K562 (cell line): ENCODE results near the gene SCAMP1. TPM values are rescaled to one million over a fixed set of nuclear protein-coding genes. Genes with fewer than 3 reads are reported as not detected.

Experiments used
- ATAC-seq: fragments of 200-7000 bp; cut with Tn5 transposase; 3 replicates; pipeline ENCODE4 v1.9.1; 2020; ENCODE audit warnings: moderate library complexity
- BruUV-seq: library from RNA; stranded (reverse); fragments of 400-500 nt; replicated peaks from 2 replicates; lab custom pipeline; 2021; lab: Mats Ljungman, UMichigan
- CTCF ChIA-PET: fragments of 300-600 bp; formaldehyde crosslinking; extraction: SDS; loops from one replicate; lab custom pipeline; 2021; ENCODE audit warnings: low intra/inter-chr PET ratio; lab: Yijun Ruan, JAX
- POLR2A ChIA-PET: fragments of 300-600, 350-650 bp; sonication (Branson Sonifier 250); formaldehyde crosslinking; extraction: SDS; loops from one replicate; lab custom pipeline; 2021; ENCODE audit warnings: antibody characterized with exemption, inconsistent platforms; lab: Yijun Ruan, JAX
- DNase-seq, 4 experiments: peaks; one replicate each; pipeline versions ENCODE4 v3.0.0 to v3.0.0-alpha.2; 2011 to 2018; ENCODE audit warnings: low spot score in 3 of 4, mixed read lengths in 3 of 4; ENCODE audit errors: extremely low read depth in 1 of 4
- FAIRE-seq: peaks from 2 replicates; lab custom pipeline; 2011; peaks lifted over from hg19 to GRCh38; lab: Jason Lieb, UNC
- H2AFZ ChIP-seq: 2 replicates; pipeline ENCODE4 v1.6.0; 2011; ENCODE audit warnings: low read depth, low read length, control low read depth, inconsistent platforms
- H3K27ac ChIP-seq: fragments of 200-600 bp; 3 replicates; pipeline ENCODE4 v1.8.0; 2011; ENCODE audit warnings: low read depth, mild to moderate bottlenecking, control low read depth, inconsistent platforms, low read length, moderate library complexity, mixed read lengths; ENCODE audit errors: extremely low read depth
- H3K27me3 ChIP-seq, 2 experiments: fragments of 300-600 bp in 1 of 2; 2 replicates in 1 of 2; 3 replicates in 1 of 2; pipeline versions ENCODE4 v1.6.0 to v1.8.0; 2011; ENCODE audit warnings: inconsistent platforms in 2 of 2, low read length in 2 of 2, mild to moderate bottlenecking in 1 of 2, mixed read lengths in 1 of 2, moderate library complexity in 1 of 2; ENCODE audit not compliant: control insufficient read depth in 2 of 2, insufficient read depth in 2 of 2
- H3K36me3 ChIP-seq: fragments of 300-600 bp; 3 replicates; pipeline ENCODE4 v1.8.0; 2011; ENCODE audit warnings: mild to moderate bottlenecking, low read length, inconsistent platforms; ENCODE audit not compliant: control insufficient read depth, insufficient read depth
- H3K4me1 ChIP-seq, 2 experiments: fragments of 200-600 bp in 1 of 2; replicated peaks in 1 of 2; 2 replicates in 1 of 2; 3 replicates in 1 of 2; pipeline versions ENCODE4 v1.5.1 to v1.8.0; 2011; ENCODE audit warnings: inconsistent platforms in 2 of 2, low read length in 2 of 2, mild to moderate bottlenecking in 1 of 2, mixed read lengths in 1 of 2, moderate library complexity in 1 of 2; ENCODE audit not compliant: control insufficient read depth in 2 of 2, insufficient read depth in 2 of 2
- H3K4me2 ChIP-seq: 2 replicates; pipeline ENCODE4 v1.6.1; 2011; ENCODE audit warnings: low read length, control low read depth, inconsistent platforms, mixed read lengths; ENCODE audit not compliant: insufficient read depth
- H3K4me3 ChIP-seq: fragments of 200-600 bp; sonication (generic), shearing (Covaris generic); 2 replicates; pipeline ENCODE4 v1.5.1; 2016; ENCODE audit warnings: control low read depth, inconsistent platforms
- H3K79me2 ChIP-seq: fragments of 200-600 bp; 3 replicates; pipeline ENCODE4 v1.8.0; 2011; ENCODE audit warnings: low read length, inconsistent platforms; ENCODE audit not compliant: control insufficient read depth, insufficient read depth
- H3K9ac ChIP-seq, 2 experiments: 2 replicates each; pipeline versions ENCODE4 v1.6.0 to v1.6.1; 2011; ENCODE audit warnings: low read depth in 2 of 2, low read length in 2 of 2, control low read depth in 1 of 2, inconsistent platforms in 1 of 2, mild to moderate bottlenecking in 1 of 2, mixed read lengths in 1 of 2; ENCODE audit not compliant: insufficient read depth in 1 of 2
- H3K9me1 ChIP-seq: one replicate; pipeline ENCODE4 v1.6.0; 2011; ENCODE audit warnings: inconsistent platforms, mild to moderate bottlenecking, low read length, moderate library complexity; ENCODE audit not compliant: control insufficient read depth, insufficient read depth
- H3K9me3 ChIP-seq: replicated peaks from 2 replicates; pipeline ENCODE4 v1.5.1; 2011; ENCODE audit warnings: low read depth, low read length, inconsistent platforms; ENCODE audit not compliant: control insufficient read depth, insufficient read depth
- H4K20me1 ChIP-seq: replicated peaks from 2 replicates; pipeline ENCODE4 v1.6.1; 2011; ENCODE audit warnings: low read length, inconsistent platforms, mixed read lengths; ENCODE audit not compliant: control insufficient read depth, insufficient read depth
- BRF1 ChIP-seq: IDR thresholded peaks from 3 replicates; pipeline ENCODE4 v1.6.1; 2011; ENCODE audit warnings: borderline replicate concordance, mild to moderate bottlenecking; ENCODE audit not compliant: insufficient read length; ENCODE audit errors: extremely low read depth
- CBX3 ChIP-seq, 2 experiments: IDR thresholded peaks; 1 replicate in 1 of 2; 2 replicates in 1 of 2; pipeline ENCODE4 v1.6.1; 2012; ENCODE audit warnings: inconsistent platforms in 2 of 2, low read length in 2 of 2, borderline replicate concordance in 1 of 2, control low read depth in 1 of 2
- CEBPG ChIP-seq, 3 experiments: fragments of 200-800 bp in 1 of 3; sonication (Bioruptor generic) in 1 of 3; sonication (generic) in 1 of 3; formaldehyde crosslinking in 1 of 3; IDR thresholded peaks in 2 of 3; conservative IDR thresholded peaks in 1 of 3; 2 replicates each; pipeline versions ENCODE4 v1.6.1 to v1.8.0; 2016 to 2022; ENCODE audit warnings: missing compliant biosample characterization in 2 of 3, missing genetic modification characterization in 2 of 3, mild to moderate bottlenecking in 1 of 3, missing genetic modification reagents in 1 of 3
- FOXJ3 ChIP-seq: sonication (generic); formaldehyde crosslinking; IDR thresholded peaks from 2 replicates; pipeline ENCODE4 v1.4.0; 2020; ENCODE audit warnings: mild to moderate bottlenecking, missing genetic modification reagents
- GATAD2B ChIP-seq: fragments of 450-650 bp; IDR thresholded peaks from 2 replicates; pipeline ENCODE4 v1.6.1; 2017; ENCODE audit warnings: mild to moderate bottlenecking, borderline replicate concordance
- KLF13 ChIP-seq: fragments of 450-650 bp; IDR thresholded peaks from 2 replicates; pipeline ENCODE4 v1.6.1; 2016; ENCODE audit warnings: missing genetic modification characterization, low read depth, mild to moderate bottlenecking, missing compliant biosample characterization, moderate library complexity, borderline replicate concordance
- MAFK ChIP-seq: IDR thresholded peaks from 2 replicates; pipeline ENCODE4 v1.6.1; 2011; ENCODE audit warnings: low read length, improper control_type of control experiment
- MAZ ChIP-seq, 2 experiments: fragments of 450-650 bp in 1 of 2; sonication (generic) in 1 of 2; formaldehyde crosslinking; IDR thresholded peaks in 1 of 2; conservative IDR thresholded peaks in 1 of 2; 2 replicates each; pipeline versions ENCODE4 v1.4.0 to v1.5.0; 2020; ENCODE audit warnings: mild to moderate bottlenecking in 1 of 2, missing genetic modification reagents in 1 of 2
- MBD2 ChIP-seq: sonication (generic); IDR thresholded peaks from 2 replicates; pipeline ENCODE4 v1.6.1; 2016; ENCODE audit warnings: low read depth, borderline replicate concordance
- RFX7 ChIP-seq: fragments of 250-450 bp; sonication (Bioruptor Pico); IDR thresholded peaks from 2 replicates; pipeline ENCODE4 v1.5.1; 2021; ENCODE audit warnings: mild to moderate bottlenecking
- SMAD3 ChIP-seq: fragments of 450-650 bp; formaldehyde crosslinking; conservative IDR thresholded peaks from 2 replicates; pipeline ENCODE4 v1.4.0; 2020; ENCODE audit warnings: mild to moderate bottlenecking
- ZNF3 ChIP-seq: fragments of 250-450 bp; sonication (Bioruptor Pico); IDR thresholded peaks from 2 replicates; pipeline ENCODE4 v1.5.0; 2021; ENCODE audit warnings: mild to moderate bottlenecking, moderate library complexity
- ZNF589 ChIP-seq: fragments of 200-800 bp; sonication (Bioruptor generic); IDR thresholded peaks from 2 replicates; pipeline ENCODE4 v1.6.1; 2016; ENCODE audit warnings: low read depth, missing genetic modification characterization, missing compliant biosample characterization
- WGBS: fragments of 100-300 bp; shearing (Covaris generic); methylation state at CpG from one replicate; pipeline ENCODE4 v1.1.6; 2016; ENCODE audit warnings: low coverage, mixed read lengths; ENCODE audit not compliant: insufficient coverage; ENCODE audit errors: missing lambda C conversion rate; 5-methylcytosine and 5-hydroxymethylcytosine counted together
- in situ Hi-C: fragments of 300-500 bp; cut with MboI; formaldehyde crosslinking; loops from 4 replicates; pipeline ENCODE4 v1.15.0; 2018; ENCODE audit warnings: inconsistent platforms, mixed read lengths
- intact Hi-C: fragments of 100-400 bp; cut with micrococcal nuclease; formaldehyde crosslinking; loops from 2 replicates; pipeline ENCODE4 v1.14.2; 2022
- polyA plus RNA-seq, 8 experiments: library from polyadenylated mRNA; depleted of rRNA in 4 of 8; stranded (reverse) in 5 of 8; unstranded in 3 of 8; fragments of >200 nt; fragmentation: Nextera tagmentation in 2 of 8; fragmentation: Illumina TruSeq in 1 of 8; extraction: Ambion mirVana in 2 of 8; extraction: Trizol in 1 of 8; gene quantifications; 2 replicates each; pipeline versions ENCODE4 v1.2.1 to v1.2.3, GENCODE V29; 2011 to 2014; ENCODE audit warnings: inconsistent platforms in 1 of 8, missing spikeins in 1 of 8
- total RNA-seq, 7 experiments: library from RNA; depleted of rRNA in 6 of 7; stranded (reverse); fragments of >200 nt in 6 of 7; fragmentation: Illumina TruSeq in 2 of 7; extraction: Trizol in 2 of 7; gene quantifications; 2 replicates each; pipeline versions ENCODE4 v1.2.1 to v1.2.3, GENCODE V29; 2011 to 2021; ENCODE audit warnings: low replicate concordance in 1 of 7
- TF ChIP-seq, protein P1 (sequence below): sonication (generic); formaldehyde crosslinking; IDR thresholded peaks from 2 replicates; pipeline ENCODE4 v1.8.0; 2022; ENCODE audit warnings: missing genetic modification reagents, mild to moderate bottlenecking, borderline replicate concordance
- TF ChIP-seq, protein P2 (sequence below): sonication (generic); formaldehyde crosslinking; IDR thresholded peaks from 2 replicates; pipeline ENCODE4 v1.8.0; 2023; ENCODE audit warnings: mild to moderate bottlenecking, missing genetic modification reagents

Gene SCAMP1
- total and polyA plus RNA-seq, 9 of the 15 experiments (the other 6 are each of a cell fraction or from before 2014, with no cell fraction given): 5.4 to 23.9 (median 13.8) TPM

DNA sequence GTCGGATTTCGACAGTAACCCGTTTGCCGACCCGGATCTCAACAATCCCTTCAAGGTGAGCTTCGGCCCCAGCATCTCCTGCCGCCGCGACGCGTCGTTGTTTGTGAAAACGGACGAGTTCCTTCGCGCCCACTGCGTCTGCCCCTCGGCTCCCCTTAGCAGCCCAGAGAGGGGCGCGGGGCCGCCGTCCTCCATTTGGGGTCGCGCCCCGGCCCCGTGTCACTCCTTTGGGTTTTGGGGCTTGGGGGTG is 182 bp downstream of the SCAMP1 start:
- no peaks in the 10 kb centered on the region for H4K20me1 ChIP-seq
- H3K4me2 ChIP-seq: peak overlapping the region; percentile 88
- H3K9me3 ChIP-seq: no peaks in the 10 kb centered on the region
- peak overlapping the region; percentile 86 for H3K4me3 ChIP-seq
- no peaks in the 10 kb centered on the region for H3K9me1 ChIP-seq
- peak overlapping the region; percentile 88 for H3K27ac ChIP-seq
- DNase-seq: no peak
- peaks cover 10 to 19% of the 10 kb centered on the region in 2 experiments; a peak in 4 of 5 replicates for H3K4me1 ChIP-seq
- ChIA-PET CTCF (interaction anchor here (0.6 to 1.2 kb wide), 3 partner anchors 13 to 194 kb away, joined by 3 to 4 read pairs (median 3); no protein-coding TSS in a partner anchor), POLR2A (interaction anchor here (0.5 to 2.2 kb wide), 11 partner anchors 9 to 262 kb away, joined by 3 to 14 read pairs (median 3); partner anchors contain the start of gene AP3B1)
- FAIRE-seq: no peak
- peaks cover 17% of the 10 kb centered on the region; the same call in 2 of the 3 replicates for H3K36me3 ChIP-seq
- in situ Hi-C loops: loop anchor here (5.0 kb wide), 1 partner anchor 68 kb away; the partner anchor contains the start of gene AP3B1
- H3K9ac ChIP-seq: peak overlapping the region; percentile 83 to 97
- H3K27me3 ChIP-seq: no peaks in the 10 kb centered on the region
- 0% methylated on average over 21 of the region's 26 CpGs for WGBS
- no peak for ATAC-seq
- H2AFZ ChIP-seq: peak overlapping the region; percentile 95
- peaks cover 55% of the 10 kb centered on the region for H3K79me2 ChIP-seq
- intact Hi-C loops: loop anchor here (1.0 to 5.0 kb wide), 3 partner anchors 38 to 172 kb away; partner anchors contain the start of gene AP3B1
- no TSS peak for BruUV-seq
- TF ChIP-seq ZNF589 (CRISPR knock-in tag): no peak
- TF ChIP-seq KLF13 (tag): no peak
- TF ChIP-seq MAZ (CRISPR knock-in tag; conservative IDR thresholded peaks at IDR 0.05 in 1 of 2, IDR thresholded peaks at IDR 0.05 in 1 of 2): 0 out of 4 replicates have a peak, but pooled peaks of 1 of the 2 experiments have one; percentile 22
- no peak for TF ChIP-seq MBD2
- TF ChIP-seq CEBPG (CRISPR knock-in tag; IDR thresholded peaks at IDR 0.05): peak; percentile 17; the same call in 1 of the 2 replicates
- TF ChIP-seq CEBPG (tag; conservative IDR thresholded peaks at IDR 0.05 in 1 of 2, IDR thresholded peaks at IDR 0.05 in 1 of 2): no peak
- TF ChIP-seq GATAD2B: no peak
- TF ChIP-seq ZNF3 (CRISPR knock-in tag): no peak
- no peak for TF ChIP-seq CBX3 (IDR thresholded peaks at IDR 0.05; ENCODE audit: borderline replicate concordance in 1 of 2, low read length in 2 of 2)
- no peak for TF ChIP-seq RFX7
- TF ChIP-seq SMAD3 (CRISPR knock-in tag): no peak
- TF ChIP-seq MAFK: no peak
- TF ChIP-seq BRF1: no peak
- TF ChIP-seq, protein P1, sequence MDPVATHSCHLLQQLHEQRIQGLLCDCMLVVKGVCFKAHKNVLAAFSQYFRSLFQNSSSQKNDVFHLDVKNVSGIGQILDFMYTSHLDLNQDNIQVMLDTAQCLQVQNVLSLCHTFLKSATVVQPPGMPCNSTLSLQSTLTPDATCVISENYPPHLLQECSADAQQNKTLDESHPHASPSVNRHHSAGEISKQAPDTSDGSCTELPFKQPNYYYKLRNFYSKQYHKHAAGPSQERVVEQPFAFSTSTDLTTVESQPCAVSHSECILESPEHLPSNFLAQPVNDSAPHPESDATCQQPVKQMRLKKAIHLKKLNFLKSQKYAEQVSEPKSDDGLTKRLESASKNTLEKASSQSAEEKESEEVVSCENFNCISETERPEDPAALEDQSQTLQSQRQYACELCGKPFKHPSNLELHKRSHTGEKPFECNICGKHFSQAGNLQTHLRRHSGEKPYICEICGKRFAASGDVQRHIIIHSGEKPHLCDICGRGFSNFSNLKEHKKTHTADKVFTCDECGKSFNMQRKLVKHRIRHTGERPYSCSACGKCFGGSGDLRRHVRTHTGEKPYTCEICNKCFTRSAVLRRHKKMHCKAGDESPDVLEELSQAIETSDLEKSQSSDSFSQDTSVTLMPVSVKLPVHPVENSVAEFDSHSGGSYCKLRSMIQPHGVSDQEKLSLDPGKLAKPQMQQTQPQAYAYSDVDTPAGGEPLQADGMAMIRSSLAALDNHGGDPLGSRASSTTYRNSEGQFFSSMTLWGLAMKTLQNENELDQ (CRISPR knock-in tag): peak; percentile 70; the same call in 1 of the 2 replicates
- TF ChIP-seq, protein P2, sequence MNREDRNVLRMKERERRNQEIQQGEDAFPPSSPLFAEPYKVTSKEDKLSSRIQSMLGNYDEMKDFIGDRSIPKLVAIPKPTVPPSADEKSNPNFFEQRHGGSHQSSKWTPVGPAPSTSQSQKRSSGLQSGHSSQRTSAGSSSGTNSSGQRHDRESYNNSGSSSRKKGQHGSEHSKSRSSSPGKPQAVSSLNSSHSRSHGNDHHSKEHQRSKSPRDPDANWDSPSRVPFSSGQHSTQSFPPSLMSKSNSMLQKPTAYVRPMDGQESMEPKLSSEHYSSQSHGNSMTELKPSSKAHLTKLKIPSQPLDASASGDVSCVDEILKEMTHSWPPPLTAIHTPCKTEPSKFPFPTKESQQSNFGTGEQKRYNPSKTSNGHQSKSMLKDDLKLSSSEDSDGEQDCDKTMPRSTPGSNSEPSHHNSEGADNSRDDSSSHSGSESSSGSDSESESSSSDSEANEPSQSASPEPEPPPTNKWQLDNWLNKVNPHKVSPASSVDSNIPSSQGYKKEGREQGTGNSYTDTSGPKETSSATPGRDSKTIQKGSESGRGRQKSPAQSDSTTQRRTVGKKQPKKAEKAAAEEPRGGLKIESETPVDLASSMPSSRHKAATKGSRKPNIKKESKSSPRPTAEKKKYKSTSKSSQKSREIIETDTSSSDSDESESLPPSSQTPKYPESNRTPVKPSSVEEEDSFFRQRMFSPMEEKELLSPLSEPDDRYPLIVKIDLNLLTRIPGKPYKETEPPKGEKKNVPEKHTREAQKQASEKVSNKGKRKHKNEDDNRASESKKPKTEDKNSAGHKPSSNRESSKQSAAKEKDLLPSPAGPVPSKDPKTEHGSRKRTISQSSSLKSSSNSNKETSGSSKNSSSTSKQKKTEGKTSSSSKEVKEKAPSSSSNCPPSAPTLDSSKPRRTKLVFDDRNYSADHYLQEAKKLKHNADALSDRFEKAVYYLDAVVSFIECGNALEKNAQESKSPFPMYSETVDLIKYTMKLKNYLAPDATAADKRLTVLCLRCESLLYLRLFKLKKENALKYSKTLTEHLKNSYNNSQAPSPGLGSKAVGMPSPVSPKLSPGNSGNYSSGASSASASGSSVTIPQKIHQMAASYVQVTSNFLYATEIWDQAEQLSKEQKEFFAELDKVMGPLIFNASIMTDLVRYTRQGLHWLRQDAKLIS (CRISPR knock-in tag): no peak
- no peak for TF ChIP-seq FOXJ3 (CRISPR knock-in tag)
